Mesenchymal stem cell (in vitro differentiated cells and primary cell): ENCODE measurements around the gene STK32C.
"Not testable (repeated sequence)": the region's sequence is repeated elsewhere in the genome, so short reads cannot be mapped to it uniquely, and the experiment has no call there.

Experiments used
- DNase-seq: peaks from one replicate; pipeline ENCODE4 v3.0.0-alpha.2; 2013
- H2AFZ ChIP-seq: one replicate; pipeline ENCODE4 v1.6.1; 2013; ENCODE audit warnings: low read depth, mild to moderate bottlenecking, control low read depth, inconsistent platforms, low read length, moderate library complexity
- H2AK5ac ChIP-seq: 2 replicates; pipeline ENCODE4 v1.6.1; 2013; ENCODE audit warnings: low read length, moderate library complexity, mild to moderate bottlenecking, inconsistent platforms; ENCODE audit not compliant: severe bottlenecking
- H2BK120ac ChIP-seq: one replicate; pipeline ENCODE4 v1.6.1; 2013; ENCODE audit warnings: low read depth, mild to moderate bottlenecking, inconsistent platforms, low read length, moderate library complexity
- H2BK12ac ChIP-seq, 2 experiments: one replicate each; pipeline ENCODE4 v1.6.1; 2013; ENCODE audit warnings: inconsistent platforms in 2 of 2, low read length in 2 of 2, mild to moderate bottlenecking in 2 of 2, moderate library complexity in 2 of 2, control low read depth in 1 of 2
- H2BK15ac ChIP-seq: one replicate; pipeline ENCODE4 v1.6.1; 2013; ENCODE audit warnings: mild to moderate bottlenecking, low read depth, inconsistent platforms; ENCODE audit not compliant: poor library complexity, severe bottlenecking
- H2BK5ac ChIP-seq: 2 replicates; pipeline ENCODE4 v1.6.1; 2013; ENCODE audit warnings: low read depth, mild to moderate bottlenecking, low read length, control low read depth, inconsistent platforms; ENCODE audit not compliant: poor library complexity, severe bottlenecking
- H3K14ac ChIP-seq, 2 experiments: one replicate each; pipeline ENCODE4 v1.6.1; 2013; ENCODE audit warnings: inconsistent platforms in 2 of 2, low read length in 2 of 2, control low read depth in 1 of 2, mild to moderate bottlenecking in 1 of 2, moderate library complexity in 1 of 2
- H3K18ac ChIP-seq, 2 experiments: one replicate each; pipeline ENCODE4 v1.6.1; 2013; ENCODE audit warnings: inconsistent platforms in 2 of 2, low read length in 2 of 2, control low read depth in 1 of 2, low read depth in 1 of 2, mild to moderate bottlenecking in 1 of 2
- H3K23ac ChIP-seq, 2 experiments: one replicate each; pipeline ENCODE4 v1.6.1; 2013; ENCODE audit warnings: inconsistent platforms in 2 of 2, low read length in 2 of 2, mild to moderate bottlenecking in 2 of 2, moderate library complexity in 2 of 2, control low read depth in 1 of 2
- H3K27ac ChIP-seq: 2 replicates; pipeline ENCODE4 v1.5.1; 2013; ENCODE audit warnings: mild to moderate bottlenecking, moderate library complexity, low read length, control low read depth, inconsistent platforms; ENCODE audit not compliant: poor library complexity, severe bottlenecking
- H3K27me3 ChIP-seq, 2 experiments: 2 replicates each; pipeline versions ENCODE4 v1.6.1 to v1.7.0; 2013; ENCODE audit warnings: low read length in 2 of 2, mild to moderate bottlenecking in 2 of 2, moderate library complexity in 2 of 2, control low read depth in 1 of 2, inconsistent platforms in 1 of 2; ENCODE audit not compliant: control insufficient read depth in 1 of 2, insufficient read depth in 1 of 2
- H3K36me3 ChIP-seq, 2 experiments: 2 replicates each; pipeline versions ENCODE4 v1.6.1 to v1.7.0; 2013; ENCODE audit warnings: low read length in 2 of 2, control low read depth in 1 of 2, inconsistent platforms in 1 of 2, low read depth in 1 of 2, mild to moderate bottlenecking in 1 of 2; ENCODE audit not compliant: insufficient read depth in 2 of 2, control insufficient read depth in 1 of 2
- H3K4ac ChIP-seq, 2 experiments: one replicate each; pipeline ENCODE4 v1.6.1; 2013; ENCODE audit warnings: inconsistent platforms in 2 of 2, low read length in 2 of 2, mild to moderate bottlenecking in 2 of 2, moderate library complexity in 2 of 2, control low read depth in 1 of 2, low read depth in 1 of 2
- H3K4me1 ChIP-seq: 2 replicates; pipeline ENCODE4 v1.6.1; 2013; ENCODE audit warnings: low read depth, low read length, control low read depth; ENCODE audit not compliant: control insufficient read depth, insufficient read depth
- H3K4me2 ChIP-seq: 2 replicates; pipeline ENCODE4 v1.6.1; 2013; ENCODE audit warnings: low read length, mild to moderate bottlenecking, inconsistent platforms; ENCODE audit not compliant: poor library complexity, severe bottlenecking
- H3K4me3 ChIP-seq, 2 experiments: 2 replicates each; pipeline versions ENCODE4 v1.5.1 to v1.7.0; 2013; ENCODE audit warnings: low read length in 2 of 2, mild to moderate bottlenecking in 2 of 2, control low read depth in 1 of 2, low read depth in 1 of 2; ENCODE audit not compliant: insufficient read depth in 1 of 2
- H3K79me1 ChIP-seq: replicated peaks from 2 replicates; pipeline ENCODE4 v1.6.1; 2013; ENCODE audit warnings: mild to moderate bottlenecking, control low read depth, low read length, inconsistent platforms; ENCODE audit not compliant: poor library complexity, severe bottlenecking
- H3K9ac ChIP-seq: 2 replicates; pipeline ENCODE4 v1.7.0; 2013; ENCODE audit warnings: mild to moderate bottlenecking, low read length, moderate library complexity
- H3K9me3 ChIP-seq: 2 replicates; pipeline ENCODE4 v1.7.0; 2013; ENCODE audit warnings: mild to moderate bottlenecking, low read length; ENCODE audit not compliant: control insufficient read depth
- H4K8ac ChIP-seq: one replicate; pipeline ENCODE4 v1.6.1; 2013; ENCODE audit warnings: inconsistent platforms, mild to moderate bottlenecking, low read length, moderate library complexity
- H4K91ac ChIP-seq: one replicate; pipeline ENCODE4 v1.6.1; 2013; ENCODE audit warnings: mild to moderate bottlenecking, low read length, inconsistent platforms
- WGBS: methylation state at CpG from one replicate; pipeline ENCODE4 v1.1.7; 2013; ENCODE audit warnings: mixed read lengths; 5-methylcytosine and 5-hydroxymethylcytosine counted together

The STK32C gene

DNA sequence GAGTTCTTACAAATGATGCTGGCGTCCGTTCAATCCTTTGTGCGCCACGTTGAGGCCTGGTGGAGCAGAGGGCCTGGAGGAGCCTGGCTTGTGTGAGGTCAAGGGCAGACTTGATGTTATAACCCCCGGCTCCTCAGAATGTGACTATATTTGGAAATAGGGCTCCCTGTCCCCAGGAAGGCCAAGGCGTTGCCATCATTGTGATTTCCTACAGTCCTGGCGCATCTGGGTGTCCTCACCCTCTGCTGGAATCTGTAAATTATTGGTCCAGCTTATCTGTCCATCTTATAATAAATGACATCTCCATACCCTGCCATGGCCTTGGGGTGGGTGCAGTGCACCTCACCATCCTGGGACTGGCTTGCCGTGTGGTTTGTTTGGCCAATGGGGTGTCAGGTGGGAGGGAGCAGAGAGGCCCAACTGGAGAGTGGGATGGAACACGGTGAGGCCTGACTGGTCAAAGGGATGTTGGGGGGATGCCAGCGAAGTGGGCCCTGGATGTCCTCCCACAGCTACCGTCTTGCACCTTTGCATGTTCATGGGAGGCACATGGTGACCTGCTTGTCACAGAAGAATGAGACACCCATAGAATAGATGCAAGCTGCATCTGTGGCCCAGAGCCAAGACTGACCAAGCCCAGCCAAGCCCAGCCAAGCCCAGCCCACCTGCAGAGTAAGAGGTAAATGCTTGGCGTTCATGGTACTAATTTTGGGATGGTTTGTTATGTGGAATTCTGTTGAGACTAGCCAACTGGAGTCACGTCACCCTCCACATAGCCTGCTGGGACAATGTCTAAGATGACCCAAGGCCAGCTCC is 13.1 kb upstream of the STK32C start:
- Histone ChIP-seq H2BK5ac (peak overlapping the region; percentile 88), H3K4me1 (peaks cover 24% of the 10 kb centered on the region), H4K8ac (peak overlapping the region; percentile 72), H2BK15ac (no peak overlapping the region), H3K23ac (no peak overlapping the region), H2BK120ac (peak overlapping the region; percentile 97), H3K27ac (peak overlapping the region; percentile 75), H4K91ac (peak overlapping the region; percentile 40), H3K9ac (peak overlapping the region; percentile 66), H3K18ac (peak overlapping the region; percentile 25 to 62), H3K36me3 (peaks cover 6 to 18% of the 10 kb centered on the region in 2 experiments), H2BK12ac (peak overlapping the region; percentile 96 to 98), H3K4me2 (no peak overlapping the region), H2AK5ac (peak overlapping the region; percentile 91), H3K27me3 (no peaks in the 10 kb centered on the region), H3K4ac (peak overlapping the region; percentile 50 to 75), H3K79me1 (peaks cover 25% of the 10 kb centered on the region), H3K14ac (peak overlapping the region in 1 of 2 experiments; percentile 2), H3K9me3 (no peaks in the 10 kb centered on the region), H2AFZ (no peak overlapping the region), H3K4me3 (no peak overlapping the region)
- WGBS, result 91% methylated on average over 12 of the region's 13 CpGs
- no peak for DNase-seq

DNA sequence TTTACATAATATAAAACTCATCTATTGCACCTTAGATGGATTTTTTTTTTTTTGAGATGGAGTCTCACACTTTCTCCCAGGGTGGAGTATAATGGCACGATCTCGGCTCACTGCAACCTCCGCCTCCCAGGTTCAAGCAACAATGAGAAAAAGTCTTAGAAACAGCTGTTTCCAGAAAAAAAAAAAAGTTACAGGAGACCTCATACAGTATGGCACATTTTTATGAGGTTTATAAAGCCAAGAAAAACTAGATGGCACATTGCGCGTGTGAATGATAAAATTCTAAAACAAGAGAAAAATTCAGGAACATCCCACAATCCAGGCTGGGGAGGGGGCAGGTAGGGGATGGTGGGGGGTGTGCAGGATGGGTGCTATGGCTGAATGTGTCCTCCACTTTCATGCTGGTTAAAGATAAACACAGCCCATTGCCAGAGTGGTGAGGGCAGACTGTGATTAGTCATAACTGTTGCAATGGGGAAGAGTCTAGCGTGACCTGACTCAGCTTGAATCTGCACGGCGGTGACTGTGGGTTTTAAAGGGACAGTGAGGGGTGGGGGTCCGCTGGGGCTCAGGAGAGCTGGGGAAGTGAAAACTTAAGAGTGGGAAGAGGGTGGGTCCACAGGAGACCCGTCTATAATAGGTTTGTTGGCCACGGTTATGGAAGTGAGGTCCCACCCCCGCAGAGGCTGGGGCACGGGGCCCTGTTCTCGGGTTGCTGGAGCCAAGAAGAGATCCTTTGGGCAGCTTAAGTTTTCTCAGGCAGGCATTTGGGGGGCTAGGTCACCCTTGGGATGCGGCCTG is 12.3 kb upstream of the STK32C start:
- Histone ChIP-seq H3K18ac (peak overlapping the region; percentile 25 to 62), H3K27ac (peak overlapping the region; percentile 75), H2AFZ (no peak overlapping the region), H2BK12ac (peak overlapping the region; percentile 96 to 98), H3K23ac (no peak overlapping the region), H3K79me1 (peaks cover 25% of the 10 kb centered on the region), H4K91ac (peak overlapping the region; percentile 40), H3K4me3 (peak overlapping the region in 1 of 2 experiments; percentile 17), H2AK5ac (peak overlapping the region; percentile 91), H3K9me3 (no peaks in the 10 kb centered on the region), H3K4me2 (peak overlapping the region; percentile 36), H3K9ac (peak overlapping the region; percentile 66), H2BK5ac (peak overlapping the region; percentile 88), H2BK15ac (no peak overlapping the region), H3K14ac (peak overlapping the region in 1 of 2 experiments; percentile 2), H3K27me3 (no peaks in the 10 kb centered on the region), H2BK120ac (peak overlapping the region; percentile 97), H4K8ac (peak overlapping the region; percentile 72), H3K4me1 (peaks cover 24% of the 10 kb centered on the region), H3K4ac (peak overlapping the region; percentile 50 to 75), H3K36me3 (peaks cover 6 to 18% of the 10 kb centered on the region in 2 experiments)
- WGBS, result 48% methylated on average over 12 of the region's 15 CpGs
- peak; percentile 94 for DNase-seq

DNA sequence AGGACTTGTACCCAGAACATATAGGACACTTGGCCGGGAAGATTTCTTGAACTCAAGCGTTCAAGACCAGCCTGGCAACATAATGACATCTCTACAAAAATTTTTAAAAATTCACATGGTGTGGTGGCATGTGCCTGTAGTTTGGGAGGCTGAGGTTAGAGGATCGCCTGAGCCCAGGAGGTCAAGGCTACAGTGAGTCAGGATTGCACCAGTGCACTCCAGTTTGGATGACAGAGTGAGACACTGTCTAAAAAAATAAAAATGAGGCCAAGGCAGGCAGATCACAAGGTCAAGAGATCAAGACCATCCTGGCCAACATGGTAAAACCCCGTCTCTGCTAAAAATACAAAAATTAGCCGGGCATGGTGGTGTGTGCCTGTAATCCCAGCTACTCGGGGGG is 9.7 kb upstream of the STK32C start:
- not testable (repeated sequence) for DNase-seq, H3K27ac ChIP-seq, H3K36me3 ChIP-seq, H2AK5ac ChIP-seq, H3K4me3 ChIP-seq, H2BK5ac ChIP-seq, H3K4ac ChIP-seq, H3K9me3 ChIP-seq, H2BK15ac ChIP-seq, H3K4me2 ChIP-seq, H2BK12ac ChIP-seq, H3K23ac ChIP-seq, H4K91ac ChIP-seq, H3K18ac ChIP-seq, H2BK120ac ChIP-seq, H2AFZ ChIP-seq, H3K9ac ChIP-seq, H4K8ac ChIP-seq, H3K14ac ChIP-seq, H3K27me3 ChIP-seq
- peaks cover 20% of the 10 kb centered on the region for H3K4me1 ChIP-seq
- H3K79me1 ChIP-seq, result peaks cover 11% of the 10 kb centered on the region
- WGBS, result 92% methylated on average over 4 of the region's 6 CpGs

DNA sequence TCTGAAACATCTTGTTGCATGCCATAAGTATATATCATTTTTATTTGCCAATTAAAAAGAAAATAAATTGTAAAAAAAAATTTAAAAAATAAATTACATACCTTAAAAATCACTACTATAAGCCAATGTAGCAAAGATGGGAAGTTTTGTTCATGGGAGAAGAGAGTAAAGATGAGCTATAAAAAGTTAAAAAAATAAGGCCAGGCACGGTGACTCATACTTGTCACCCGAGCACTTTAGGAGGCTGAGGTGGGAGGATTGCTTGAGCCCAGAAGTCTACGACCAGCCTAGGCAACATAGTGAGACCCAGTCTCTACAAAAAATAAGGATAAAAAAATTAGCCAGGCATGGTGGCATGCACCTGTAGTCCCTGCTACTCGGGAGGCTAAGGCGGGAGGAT is 8.4 kb upstream of the STK32C start:
- Histone ChIP-seq H4K91ac (no peak overlapping the region), H2BK15ac (no peak overlapping the region), H3K27me3 (no peaks in the 10 kb centered on the region), H3K14ac (no peak overlapping the region), H3K4me1 (peaks cover 14% of the 10 kb centered on the region), H2BK12ac (no peak overlapping the region), H3K18ac (no peak overlapping the region), H2BK120ac (no peak overlapping the region), H2AFZ (no peak overlapping the region), H3K23ac (no peak overlapping the region), H2AK5ac (no peak overlapping the region), H3K79me1 (peaks cover 9% of the 10 kb centered on the region), H3K36me3 (no peaks in the 10 kb centered on the region), H3K4me3 (no peak overlapping the region), H3K4me2 (no peak overlapping the region), H3K9me3 (peaks cover 5% of the 10 kb centered on the region), H3K9ac (no peak overlapping the region), H3K27ac (no peak overlapping the region), H2BK5ac (no peak overlapping the region), H3K4ac (no peak overlapping the region), H4K8ac (no peak overlapping the region)
- 83% methylated on average over 5 of the region's 5 CpGs for WGBS
- DNase-seq, result no peak
